Stimulated activated CD4-positive, alpha-beta T cell treated with anti-CD3 and anti-CD28 coated beads, Interleukin-1b, Interleukin-23, amount 100 ng/mL, for 24 hours (primary cell): ENCODE data around the gene PRAC2.
A peak's percentile ranks its signal among the peaks of the same experiment; 100 is the strongest.

Experiments
- DNase-seq, 4 experiments: peaks; one replicate each; pipeline ENCODE4 v3.0.0-alpha.2; 2020; ENCODE audit warnings: low read depth in 4 of 4, low spot score in 1 of 4

PRAC2 gene

DNA sequence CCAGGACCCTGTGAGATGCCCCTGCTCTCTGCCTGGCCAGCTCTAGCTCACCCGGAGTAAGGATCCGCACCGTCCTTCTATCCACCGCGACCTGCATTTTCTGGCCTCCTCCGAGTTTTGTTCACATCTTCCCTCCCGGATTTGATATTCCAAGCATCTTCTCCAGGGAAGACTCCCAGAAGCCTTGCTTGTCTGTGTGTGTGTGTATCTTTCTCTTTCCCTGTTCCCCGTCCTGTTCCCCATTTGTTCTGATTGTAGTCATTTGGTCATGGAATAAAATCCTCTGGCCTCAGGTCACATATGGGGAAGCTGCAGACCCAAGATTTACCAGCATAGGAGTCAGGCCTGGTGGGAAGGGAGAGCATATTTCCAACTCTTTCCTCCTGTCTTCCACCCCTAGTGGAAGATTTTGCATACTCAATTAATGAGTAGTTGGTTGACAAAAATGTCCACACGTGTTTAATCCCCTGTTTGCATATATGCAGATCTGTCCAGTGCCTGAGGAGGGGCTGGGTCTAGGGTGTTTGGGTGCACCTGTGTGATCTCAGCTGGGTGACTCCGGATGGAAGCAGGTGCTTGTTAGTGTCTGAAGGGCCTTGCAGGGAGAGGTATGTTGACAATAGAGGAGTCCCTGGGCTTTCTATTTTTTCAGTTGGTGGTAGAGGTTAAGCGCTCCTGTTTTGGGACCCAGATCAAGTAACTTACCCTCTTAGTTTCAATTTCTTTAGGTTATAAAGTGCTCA, 2.5 kb upstream of the PRAC2 start:
- DNase-seq: no peak

- DNase-seq: no peak
Observed at GRCh38 chr17:48721009-48721402, 2.0 kb upstream of the PRAC2 start.

DNA sequence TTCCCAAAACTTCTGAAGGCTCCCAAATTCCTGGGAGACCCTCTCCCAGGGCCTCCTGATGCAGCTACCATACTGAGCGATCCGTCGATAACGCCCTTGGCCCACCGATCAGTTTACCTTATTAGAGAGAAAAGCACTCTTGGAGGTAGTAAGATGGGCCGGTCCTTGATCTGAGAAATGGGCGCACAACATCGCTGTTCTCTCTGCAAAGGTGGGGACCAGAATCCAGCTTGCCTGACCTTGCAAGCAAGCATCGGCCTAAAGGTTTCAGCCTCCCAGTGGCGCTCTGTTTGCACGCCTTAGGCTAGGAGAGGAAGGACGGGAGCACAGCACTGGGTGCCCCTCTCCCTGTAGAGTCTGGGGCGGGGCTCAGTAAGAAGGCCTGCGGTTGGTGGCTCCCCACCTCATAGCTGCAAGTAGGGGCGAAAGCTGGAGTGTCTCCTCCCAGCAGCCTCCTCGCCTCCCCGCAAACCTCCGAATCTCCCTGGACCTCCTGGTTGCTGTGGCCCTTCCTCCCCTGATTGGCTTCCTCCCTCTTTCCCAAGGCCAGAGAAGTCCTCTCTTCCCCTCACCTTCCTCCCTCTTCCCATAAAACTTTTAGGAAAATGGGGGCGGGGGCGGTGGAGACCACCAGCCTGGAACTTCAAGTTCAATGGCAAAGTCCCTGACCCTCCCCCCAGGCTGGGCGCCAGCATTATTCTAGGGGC, 631 bp upstream of the PRAC2 start, which contains the start of gene PRAC1:
Gene PRAC1, minus strand, starts transcription at position 318 of the 707 bp plus-strand sequence. Its CDS starts 126 bp downstream, at position 192.
- no peak for DNase-seq

- no peak for DNase-seq
Observed at GRCh38 chr17:48723423-48724250, 652 bp downstream of the PRAC2 start.

- DNase-seq: peak; percentile 37 to 75 (median 52)
Observed at GRCh38 chr17:48724251-48725003, 1.4 kb downstream of the PRAC2 start.

DNA sequence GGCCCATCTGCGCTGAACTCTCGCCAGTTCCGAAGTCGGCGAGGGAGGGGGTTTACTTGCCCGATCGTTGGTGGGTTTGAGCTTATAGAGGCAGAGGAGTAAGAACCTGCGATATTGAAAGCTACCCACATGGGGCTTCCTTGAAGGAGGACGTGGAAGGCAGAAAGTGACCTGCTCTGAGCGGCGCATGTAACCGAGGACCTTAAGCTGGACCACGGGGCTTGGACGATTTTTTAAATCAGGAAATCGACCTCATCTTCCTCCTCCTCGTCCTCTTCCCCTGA, 2.0 kb downstream of the PRAC2 start:
- DNase-seq: no peak

- DNase-seq: no peak
Observed at GRCh38 chr17:48725288-48726064, 2.5 kb downstream of the PRAC2 start.

DNA sequence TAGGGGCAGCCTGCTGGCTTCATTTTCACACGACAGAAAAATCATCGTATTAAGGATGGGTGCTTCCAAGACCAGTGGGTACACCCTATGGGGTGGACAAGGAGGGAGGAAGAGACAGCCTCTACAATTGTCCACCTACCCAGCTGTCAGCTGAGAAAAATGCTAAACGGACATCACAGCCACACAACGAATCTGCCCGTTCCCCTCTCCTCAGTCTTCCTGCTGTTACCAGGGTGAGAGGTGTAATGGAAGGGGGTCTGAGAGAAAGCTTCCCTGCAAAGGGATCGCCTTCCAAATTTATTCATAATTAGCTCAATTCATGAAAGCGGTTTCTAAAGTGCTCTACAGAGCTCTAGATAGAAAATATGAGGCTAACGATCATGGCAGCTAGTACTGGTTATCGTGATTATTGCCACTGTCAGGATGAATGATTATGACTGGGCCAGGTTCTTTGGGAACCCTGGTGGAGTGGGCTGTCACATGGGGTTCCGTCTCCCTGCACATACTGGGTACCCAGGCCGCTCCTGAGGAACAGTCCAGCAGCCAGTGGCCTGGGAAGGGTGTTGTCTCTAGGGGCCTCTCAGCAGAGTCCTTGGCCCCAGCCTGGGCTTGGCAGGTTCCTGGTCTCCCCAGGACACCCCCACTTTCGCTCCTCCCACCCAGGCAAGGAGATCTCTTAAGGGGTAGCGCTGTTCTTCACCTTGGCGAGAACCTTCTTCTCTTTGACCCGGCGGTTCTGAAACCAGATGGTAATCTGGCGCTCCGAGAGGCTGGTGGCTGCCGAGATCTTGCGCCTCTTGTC, 3.3 kb downstream of the PRAC2 start:
- no peak for DNase-seq

GRCh38 chr17:48726916-48727286, 3.9 kb downstream of the PRAC2 start:
- DNase-seq: no peak

- DNase-seq: no peak
Observed at GRCh38 chr17:48727415-48728175, 4.6 kb downstream of the PRAC2 start.

DNA sequence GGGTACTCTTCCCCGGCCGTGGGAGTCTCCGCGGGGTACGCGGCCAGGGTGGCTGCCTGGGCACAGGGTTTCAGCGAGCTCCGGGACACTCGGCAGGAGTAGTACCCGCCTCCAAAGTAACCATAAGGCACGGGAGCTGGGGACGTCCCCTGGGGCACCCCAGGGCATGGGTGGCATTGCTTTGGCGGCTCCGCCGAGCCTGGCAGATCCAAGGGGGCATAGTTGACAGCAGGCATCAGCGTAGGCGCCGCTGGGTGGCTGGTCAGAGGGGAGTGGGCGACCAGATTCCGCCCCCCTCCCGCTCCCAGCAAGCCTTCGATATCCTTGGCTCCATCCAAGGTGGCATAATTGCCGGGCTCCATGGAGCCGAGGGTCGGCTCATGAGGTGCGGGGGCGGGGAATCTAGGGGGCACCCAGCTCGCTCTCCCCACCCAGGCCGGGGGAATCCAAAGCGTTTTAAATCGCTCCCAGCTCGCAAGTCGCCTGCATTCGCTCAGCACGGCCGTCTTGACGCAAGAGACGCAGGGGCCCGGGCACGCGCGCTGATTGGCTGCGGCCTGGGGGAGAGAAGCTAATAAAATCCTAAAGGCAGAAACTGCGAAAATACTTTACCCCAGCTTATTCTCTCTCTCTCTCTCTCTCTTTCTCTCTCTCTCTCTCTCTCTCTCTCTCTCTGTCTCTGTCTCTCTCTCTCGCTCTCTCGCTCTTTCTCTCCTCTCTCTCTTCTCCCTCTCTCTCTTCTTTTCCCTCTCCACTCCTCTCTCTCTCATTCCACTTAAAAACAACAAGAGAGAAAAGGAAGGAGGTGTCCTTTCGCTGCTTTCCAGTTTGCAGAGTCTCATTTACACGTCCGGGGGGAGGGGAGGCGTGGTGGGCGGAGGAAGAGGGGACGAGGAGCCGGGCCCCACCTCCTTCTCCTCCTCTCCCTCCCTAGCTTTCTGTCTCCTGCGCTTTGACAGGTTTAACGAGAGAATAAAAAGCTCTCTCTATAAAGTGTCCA, 5.5 kb downstream of the PRAC2 start, which contains the start of gene HOXB13:
Gene HOXB13, minus strand, starts transcription at position 519 of the 1,000 bp plus-strand sequence. Its CDS starts 157 bp downstream, at position 362.
- DNase-seq: peak in 2 of 4 experiments; percentile 37

DNA sequence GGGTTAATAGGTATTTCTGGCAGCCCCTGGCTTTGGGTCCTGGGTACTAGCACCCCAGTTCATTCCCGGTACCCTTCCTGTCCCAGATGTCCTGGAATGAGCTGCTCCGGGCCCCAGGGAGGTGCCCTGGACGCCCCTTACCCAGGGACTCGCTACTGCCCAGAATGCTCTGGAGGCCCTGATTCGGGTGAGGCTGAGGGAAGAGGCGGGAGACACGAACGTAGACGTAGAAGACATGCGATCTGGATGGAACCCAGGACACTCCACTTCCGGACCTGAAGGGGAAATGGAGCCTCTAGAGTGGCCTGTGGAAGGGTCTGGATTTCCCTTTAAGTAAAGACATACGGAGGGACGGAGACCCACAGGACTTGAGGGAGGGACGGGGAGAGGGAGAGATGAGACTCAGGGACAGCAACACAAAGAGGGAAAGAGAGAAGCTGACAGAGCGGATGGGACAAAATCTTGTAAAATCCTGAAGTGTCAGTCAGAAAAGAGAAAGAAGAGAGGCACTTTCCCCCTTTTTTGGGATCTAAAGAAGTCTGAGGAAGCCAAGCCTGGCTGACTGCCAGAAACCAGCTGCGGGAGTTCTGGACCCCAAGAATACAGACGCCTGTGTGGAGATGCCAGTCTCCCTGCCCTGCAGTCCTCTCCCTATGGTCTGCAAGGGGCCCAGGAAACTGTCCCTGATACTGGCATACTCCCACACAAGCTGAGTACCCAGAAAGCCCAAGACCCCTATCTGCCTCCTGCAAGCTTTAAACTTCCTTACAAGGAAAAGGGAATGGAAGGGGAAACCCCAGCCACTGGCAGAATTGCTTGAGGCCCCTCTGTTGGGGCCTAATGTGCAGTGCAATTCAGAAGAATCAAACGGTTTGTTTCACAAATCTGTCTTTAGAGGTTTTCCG, 6.6 kb downstream of the PRAC2 start:
- DNase-seq: no peak

DNA sequence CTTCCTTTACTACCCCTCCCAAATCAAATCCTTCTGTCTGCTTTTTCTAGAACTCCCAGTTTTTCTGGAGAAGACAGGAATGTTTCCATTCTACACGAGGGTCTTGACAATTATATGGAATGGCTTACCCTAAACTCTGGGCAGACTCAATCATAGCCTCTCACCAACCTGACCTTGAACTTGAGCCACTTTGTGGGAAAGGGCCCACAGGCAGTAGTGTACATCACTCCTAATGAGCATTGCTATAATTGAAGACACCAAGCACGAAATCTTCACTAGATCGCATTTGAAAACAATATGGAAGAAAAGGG, 7.2 kb downstream of the PRAC2 start:
- DNase-seq: no peak

DNA sequence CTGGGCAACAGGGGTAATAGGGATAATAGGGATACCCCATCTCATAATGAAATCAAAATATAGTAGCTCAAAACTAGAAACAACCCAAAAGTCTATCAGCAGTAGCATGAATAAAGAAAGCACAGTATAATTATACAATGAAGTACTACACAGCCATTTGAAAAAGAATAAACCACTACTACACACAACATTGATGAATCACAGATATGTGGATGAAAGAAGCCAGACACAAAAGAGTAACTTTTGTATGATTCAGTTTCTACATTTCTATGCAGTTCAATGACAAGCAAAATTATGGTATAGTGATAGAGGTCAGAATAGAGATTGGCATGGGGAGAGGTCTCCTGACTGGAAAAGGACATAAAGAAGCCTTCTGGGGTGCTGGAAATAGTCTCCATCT, 8.4 kb downstream of the PRAC2 start:
- no peak for DNase-seq

- no peak for DNase-seq
Observed at GRCh38 chr17:48732688-48733629, 10.0 kb downstream of the PRAC2 start.
